Activated CD4-positive, alpha-beta T cell treated with anti-CD3 and anti-CD28 coated beads, Interleukin-2, amount 50 U/mL, for 24 hours (primary cell): ENCODE measurements around the gene NR3C1.

ENCODE experiments used
- DNase-seq, 2 donors: peaks; one replicate each; pipeline ENCODE4 v3.0.0-alpha.2; 2020; ENCODE audit warnings: low read depth in 1 of 2, low spot score in 1 of 2

NR3C1 gene

DNA sequence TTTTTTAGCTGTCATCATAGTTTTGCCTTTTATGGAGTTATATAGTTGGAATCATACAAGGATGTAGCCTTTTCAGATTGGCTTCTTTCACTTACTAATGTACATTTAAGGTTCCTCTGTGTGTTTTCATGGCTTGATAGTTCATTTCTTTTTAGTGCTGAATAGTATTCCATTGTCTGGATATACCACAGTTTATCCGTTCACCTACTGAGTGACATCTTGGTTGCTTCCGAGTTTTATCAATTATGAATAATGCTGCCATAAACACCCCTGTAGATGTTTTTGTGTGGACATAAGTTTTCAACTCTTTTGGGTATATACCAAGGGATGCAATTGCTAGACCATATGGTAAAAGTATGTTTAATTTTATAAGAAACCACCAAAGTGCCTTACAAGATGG lies 136.3 kb downstream of the NR3C1 start:
- no peak for DNase-seq

DNA sequence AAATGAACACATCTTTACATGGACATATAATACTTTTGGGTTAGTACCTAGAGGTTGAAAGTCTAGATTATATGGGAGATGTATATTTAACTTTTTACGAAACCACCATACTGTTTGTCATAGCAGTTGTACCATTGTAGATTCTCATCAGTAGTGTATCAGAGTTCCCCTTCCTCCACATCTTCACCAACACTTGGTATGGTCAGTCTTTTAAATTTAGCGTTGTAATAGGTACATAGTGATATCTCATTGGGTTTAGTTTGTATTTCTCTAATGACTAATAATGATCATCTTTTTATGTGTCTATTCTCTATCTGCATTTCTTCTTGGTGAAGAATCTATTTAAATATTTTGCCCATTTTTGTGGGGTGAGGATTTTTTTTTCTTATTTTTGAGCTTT lies 137.5 kb downstream of the NR3C1 start:
- DNase-seq, result no peak

DNA sequence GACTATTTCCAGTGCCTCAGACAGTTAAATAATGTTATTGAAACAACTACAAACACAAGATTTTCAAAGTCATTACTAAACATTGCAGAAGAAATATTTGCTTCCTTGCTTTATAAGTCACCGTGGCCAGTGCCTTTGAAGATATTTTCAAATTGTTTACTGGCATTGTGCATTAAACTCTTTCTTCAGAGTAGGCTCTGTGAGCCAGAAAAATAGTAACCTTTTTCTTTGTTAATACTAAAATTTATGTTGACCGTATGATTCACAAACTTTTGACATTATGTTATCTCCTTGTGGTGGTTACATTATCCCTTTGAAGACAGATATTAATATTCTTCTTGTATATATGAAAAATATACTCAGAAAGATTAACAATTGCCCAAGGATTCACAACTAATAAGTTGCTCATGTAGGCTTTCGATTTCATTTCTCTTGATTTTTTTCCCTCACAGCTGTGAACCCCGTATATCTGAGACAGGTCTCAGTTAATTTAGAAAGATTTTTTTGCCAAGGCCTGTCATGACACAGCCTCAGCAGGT lies 140.1 kb downstream of the NR3C1 start:
- no peak for DNase-seq

DNA sequence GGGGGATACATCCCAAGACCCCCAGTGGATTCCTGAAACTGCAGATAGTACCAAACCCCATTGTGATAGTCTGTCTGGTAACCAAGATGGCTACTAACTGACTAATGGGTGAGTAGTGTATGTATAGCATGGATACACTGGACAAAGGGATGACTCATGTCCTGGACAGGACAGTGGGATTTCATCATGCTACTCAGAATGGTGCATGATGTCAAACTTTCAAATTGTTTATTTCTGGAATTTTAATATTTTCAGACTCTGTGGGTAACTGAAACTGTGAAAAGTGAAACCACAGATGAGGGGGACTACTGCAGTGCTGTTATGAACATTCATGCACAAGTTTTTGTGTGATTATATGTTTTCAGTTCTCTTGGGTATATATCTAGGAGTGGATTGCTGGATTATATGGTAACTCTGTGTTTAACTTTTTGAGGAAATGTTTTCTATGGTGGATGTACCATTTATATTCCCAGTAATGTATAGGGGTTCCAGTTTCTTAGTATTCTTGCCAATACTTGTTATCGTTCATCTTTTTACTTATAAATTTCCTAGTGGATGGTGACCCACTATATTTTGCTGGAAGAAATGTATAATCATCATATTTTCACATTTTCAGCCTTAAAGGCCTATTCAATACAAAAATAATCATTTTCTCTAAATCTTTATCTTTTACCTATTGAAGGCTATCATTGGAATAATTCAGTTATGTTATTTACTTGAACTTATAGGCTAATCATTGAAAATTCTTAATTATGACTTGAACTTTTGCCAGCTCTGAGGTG lies 140.9 kb downstream of the NR3C1 start:
- no peak for DNase-seq

DNA sequence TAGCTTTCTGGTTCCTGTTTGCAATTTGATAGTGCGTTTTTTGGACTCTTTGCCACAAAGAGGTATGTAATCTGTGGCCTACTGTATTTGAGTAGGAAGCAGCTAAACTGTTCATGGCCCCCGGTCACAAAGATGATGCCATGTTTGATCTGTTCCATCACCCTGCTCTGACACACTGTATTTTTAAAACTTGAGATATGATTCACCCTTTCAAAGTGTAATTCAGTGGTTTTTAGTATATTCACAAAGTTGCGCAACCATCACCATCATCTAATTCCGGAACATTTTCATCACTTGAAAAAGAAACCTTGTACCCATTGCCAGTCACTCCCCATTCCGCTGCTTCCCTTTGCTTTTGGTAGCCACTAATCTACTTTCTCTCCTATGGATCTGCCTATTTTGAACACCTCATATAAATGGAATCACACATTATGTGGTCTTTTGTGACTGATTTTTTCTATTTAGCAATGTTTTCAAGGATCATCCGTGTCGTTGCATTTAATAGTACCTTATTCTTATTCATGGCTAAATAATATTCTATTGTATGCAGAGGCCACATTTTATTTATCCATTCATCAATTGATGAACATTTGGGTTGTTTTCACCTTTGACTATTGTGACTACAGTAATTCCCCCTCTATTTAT lies 141.6 kb downstream of the NR3C1 start:
- DNase-seq, result no peak

DNA sequence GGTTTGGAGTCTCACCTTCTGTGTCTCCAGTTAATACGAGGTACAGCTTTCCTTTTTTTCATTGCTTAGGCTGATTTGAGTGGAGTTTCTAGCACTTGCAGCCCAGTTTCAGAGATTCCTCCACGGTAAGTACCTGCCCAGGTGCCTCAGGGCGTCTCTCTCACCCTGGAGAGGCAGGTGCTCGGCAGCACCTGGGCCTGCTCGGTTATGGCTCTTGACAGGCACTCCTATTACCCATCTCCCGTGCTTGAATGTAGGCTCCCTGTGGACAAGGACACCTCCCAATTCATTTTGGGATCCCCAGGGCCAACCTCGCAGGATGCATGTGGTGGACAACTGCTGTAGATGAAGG lies 144.3 kb downstream of the NR3C1 start:
- no peak for DNase-seq

DNA sequence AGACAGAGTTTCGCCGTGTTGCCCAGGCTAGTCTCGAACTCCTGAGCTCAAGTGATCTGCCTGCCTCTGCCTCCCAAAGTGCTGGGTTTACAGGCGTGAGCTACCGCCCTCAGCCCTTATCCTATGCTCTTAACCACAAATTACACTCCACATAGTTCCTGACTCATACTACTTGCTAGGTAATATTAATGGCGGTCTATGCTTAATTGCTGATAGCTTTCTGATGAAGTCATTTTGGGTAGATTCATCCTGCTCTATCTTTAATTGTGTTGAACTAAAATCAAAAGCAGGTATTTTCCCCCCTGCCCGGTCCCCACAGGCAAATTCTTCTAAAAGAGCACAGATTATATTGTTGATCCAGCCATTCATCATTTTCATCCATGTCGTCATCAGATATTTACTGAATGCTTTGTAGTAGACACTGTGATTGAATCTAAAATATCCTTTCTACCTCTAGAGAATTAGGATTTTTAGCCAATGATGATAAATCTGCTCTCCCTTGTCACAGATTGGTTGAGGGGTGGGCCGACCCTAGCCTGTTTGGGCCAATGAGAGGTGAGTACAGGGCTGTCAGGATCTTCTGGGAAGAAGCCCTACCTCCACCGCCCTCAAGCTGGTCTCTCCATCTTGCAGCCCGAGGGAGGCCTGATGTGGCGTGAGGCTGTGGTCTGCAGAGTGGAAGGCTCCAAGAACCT lies 144.8 kb downstream of the NR3C1 start:
- DNase-seq, result no peak

DNA sequence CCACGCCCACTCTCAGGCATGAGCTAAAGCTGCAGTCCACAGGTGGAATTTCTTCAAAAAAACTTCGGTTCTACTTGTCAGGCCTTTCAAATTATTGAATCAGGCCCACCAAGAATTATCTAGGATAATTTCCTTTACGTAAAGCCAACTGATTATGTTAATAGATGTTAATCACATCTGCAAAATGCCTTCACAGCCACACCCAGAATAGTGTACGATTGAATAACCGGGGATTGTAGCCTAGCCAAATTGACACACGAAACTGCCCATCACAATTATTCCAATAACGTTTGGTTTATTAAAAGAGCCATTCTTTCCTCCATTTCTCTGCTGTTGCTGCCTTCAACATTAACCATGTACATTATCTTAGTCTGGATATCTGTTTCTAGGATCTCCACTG lies 148.7 kb downstream of the NR3C1 start:
- DNase-seq, result no peak

DNA sequence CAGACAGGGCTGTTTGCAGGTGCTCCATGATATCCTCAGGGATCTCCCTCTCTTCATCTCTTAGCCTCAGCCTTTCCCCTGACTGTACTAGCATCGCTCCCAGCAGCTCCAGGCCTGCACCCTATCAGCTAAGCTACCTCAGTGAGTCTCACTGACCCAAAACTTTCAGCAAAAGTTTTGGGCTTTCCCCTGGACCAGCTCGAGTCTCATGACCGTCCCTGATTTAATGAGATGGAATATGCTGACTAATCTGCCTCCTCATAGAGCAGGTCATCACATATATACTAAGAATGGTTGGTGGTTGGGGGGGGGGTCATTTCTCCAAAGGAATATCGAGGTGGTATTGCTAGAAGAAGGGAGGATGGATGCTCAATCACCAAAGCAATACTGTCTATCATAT lies 151.5 kb downstream of the NR3C1 start:
- DNase-seq, result no peak

DNA sequence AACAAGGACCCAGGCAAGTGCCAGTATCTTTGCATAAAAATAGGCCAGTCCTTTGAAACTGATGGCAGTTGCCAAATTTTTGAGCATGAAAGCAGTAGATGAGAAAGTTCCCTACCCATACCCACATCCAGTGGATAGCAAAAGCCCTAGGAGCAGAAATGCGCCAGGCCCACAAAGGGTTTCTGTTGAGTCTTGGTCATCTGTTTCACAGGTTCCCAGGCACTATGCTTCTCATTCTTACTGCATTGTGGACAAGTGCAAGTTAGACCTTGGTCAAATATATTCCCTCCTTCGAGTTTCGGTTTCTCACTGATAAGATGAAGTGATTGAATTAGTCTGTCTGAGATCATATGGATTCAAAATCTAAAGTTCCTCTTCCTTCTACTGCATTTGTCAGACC lies 152.3 kb downstream of the NR3C1 start:
- DNase-seq, result no peak

DNA sequence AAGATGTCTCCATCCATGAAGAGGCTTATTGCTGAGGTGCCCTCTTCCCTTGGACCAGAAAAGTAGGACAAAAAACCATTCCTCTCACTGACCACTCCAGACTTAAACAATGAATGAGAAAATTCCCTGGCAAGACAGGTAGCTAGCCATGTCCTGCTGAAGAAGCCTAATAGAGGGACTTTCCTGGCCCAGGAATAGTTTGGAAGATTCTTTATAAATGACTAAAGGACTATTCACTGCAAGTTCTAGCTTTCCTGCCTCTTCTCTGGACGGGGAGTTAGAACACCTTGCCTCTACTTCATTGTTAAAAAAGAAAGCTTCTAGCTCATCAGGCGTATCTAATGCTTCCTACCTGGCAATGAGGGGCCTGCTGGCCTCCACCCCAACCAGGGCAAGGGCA lies 153.6 kb downstream of the NR3C1 start:
- DNase-seq, result no peak

DNA sequence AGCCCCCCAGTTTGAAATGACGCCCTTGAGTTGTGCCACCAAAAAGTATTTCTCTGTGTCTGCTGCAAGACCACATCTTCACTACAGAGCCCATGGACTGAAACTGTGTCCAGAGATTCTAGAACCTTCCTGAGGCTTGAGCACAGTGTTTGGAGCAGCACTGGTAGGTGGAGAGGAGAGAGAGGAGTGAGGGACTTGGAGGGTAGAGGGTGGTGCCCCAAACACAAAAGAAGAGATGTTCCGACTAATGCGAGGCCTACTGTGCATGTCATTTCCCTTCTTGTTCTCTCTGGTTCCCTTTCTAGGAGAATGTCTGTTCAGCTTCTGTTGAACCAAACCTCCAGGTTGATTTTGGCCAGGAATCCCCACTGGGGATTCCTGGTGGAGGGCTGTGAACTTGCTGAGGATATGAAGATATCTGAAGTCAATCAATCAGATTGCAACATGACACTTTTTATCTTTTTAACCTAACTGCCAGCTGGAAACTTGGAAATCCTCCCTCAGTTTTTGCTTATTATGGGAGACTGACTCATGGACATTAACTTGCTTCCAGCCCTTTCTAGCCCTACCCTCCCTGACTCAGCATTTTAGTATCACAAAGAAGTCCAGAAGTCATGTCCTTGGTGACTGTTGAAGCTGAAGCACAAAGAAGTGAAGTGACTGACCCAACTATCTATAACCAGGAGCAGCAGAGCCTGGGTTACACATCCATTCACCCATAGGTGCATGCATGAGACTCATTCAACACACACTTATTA lies 154.5 kb downstream of the NR3C1 start:
- DNase-seq, result no peak

DNA sequence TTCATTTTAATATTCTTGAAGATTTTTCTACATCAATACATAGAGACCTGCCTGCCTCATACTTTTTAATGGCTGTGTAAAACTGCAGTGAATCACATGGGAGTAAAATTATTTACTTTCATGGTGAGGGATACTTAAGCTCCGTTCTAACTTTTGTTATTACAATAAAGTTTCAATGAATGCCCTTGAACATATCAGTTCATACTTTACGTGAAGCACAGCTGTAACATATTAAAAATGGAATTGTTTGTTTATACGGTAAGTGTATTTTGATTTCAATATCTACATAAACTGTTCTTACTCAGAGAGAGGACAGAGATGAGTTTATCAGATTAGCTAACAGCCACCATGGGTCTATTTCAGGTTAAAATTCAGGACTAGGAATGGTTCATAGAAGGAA lies 155.1 kb downstream of the NR3C1 start:
- no peak for DNase-seq

DNA sequence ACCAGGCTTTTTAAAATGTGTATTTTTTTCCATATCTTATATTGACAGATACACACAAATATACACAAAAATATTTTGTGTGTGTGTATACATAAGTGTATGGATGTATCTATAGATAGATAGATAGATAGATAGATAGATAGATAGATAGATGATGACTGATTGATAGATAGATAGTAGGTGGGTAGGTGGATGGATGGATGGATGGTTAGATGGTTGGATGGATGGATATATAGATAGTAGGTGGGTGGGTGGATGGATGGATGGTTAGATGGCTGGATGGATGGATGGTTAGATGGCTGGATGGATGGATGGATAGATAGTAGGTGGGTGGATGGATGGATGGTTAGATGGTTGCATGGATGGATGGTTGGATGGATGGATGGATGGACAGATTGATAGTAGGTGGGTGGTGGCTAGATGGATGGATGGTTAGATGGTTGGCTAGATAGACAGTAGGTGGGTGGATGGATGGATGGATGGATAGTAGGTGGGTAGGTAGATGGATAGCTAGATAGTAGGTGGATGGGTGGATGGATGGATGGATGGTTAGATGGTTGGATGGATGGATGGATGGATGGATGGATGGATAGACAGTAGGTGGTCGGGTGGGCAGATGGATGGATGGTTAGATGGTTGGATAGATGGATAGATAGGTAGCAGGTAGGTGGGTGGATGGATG lies 156.2 kb downstream of the NR3C1 start:
- DNase-seq, result no peak

DNA sequence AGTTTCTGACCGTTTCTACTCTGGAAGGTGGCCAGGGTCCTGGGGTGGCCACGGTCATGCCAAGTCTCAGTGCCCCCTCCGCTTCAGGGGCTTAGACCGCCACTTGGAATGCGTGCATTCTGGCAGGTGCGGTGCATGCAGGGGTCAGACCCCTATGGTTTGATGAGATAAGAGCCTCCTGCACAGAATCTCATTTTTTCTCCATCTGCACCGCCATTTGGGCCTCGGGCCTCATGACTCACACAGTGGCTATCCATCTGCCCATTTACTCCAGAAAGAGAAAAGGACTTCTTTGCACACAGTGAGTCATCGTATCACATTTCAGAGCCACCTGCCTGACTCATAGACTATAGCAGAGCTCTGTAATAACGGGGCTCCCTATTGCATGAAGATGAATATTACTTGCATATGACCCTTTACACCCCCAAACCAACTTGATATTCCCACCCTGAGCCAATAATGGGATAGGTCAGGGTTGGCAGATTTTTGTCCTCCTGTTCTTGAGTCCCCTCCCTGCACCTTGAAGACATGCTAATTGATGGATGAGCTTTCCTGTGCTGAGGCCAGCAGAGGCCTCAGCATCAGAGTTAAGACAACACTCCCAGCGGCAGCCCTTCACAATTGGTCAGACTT lies 157.4 kb downstream of the NR3C1 start:
- DNase-seq, result no peak

DNA sequence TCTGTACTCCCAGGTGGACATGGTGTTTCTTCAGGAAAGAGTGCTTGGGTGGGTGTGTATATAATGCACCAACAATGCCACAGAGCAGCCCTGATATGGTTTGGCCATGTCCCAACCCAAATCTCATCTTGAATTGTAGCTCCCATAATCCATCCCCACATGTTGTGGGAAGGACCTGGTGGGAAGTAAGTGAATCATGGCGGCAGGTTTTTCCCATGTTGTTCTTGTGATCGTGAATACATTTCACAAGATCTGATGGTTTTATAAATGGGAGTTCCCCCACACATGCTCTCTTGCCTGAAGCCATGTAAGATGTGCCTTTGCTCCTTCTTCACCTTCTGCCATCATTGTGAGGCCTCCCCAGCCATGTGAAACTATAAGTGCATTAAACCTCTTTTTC lies 158.5 kb downstream of the NR3C1 start:
- no peak for DNase-seq

DNA sequence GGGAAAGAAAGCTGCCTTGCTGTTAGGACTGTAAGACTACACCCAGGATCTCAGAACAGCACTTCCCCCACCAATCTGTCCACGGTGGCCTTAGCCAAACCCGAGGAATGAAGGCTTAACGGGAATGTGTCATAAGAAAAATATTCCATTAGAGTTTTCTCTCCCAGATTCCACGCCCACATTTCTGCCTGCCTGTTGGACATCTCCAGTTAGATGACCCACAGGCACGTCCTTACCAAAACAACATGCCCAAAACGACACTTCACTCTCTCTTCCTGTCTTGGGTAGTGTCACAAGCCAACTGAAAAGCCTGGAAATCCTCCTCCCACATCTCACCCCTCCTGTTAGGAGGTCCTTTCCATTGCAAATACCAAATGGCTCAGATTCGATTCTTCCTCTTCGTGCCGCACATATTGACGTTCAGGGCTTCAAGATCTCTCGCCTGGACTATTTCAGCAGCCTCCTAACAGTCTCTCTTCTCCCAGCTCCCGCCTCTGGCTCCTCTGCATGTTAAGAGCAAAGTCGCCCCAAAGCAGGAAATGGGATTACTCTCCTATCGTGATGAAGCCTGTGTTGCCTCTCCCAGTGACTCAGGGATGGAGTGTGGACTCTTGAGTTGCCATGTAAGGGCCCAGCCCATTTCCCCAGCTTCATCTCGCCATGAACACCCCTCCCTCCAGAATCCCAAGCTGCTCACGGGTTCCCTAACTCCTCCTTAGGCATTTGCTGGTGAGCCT lies 159.3 kb downstream of the NR3C1 start:
- DNase-seq, result no peak

DNA sequence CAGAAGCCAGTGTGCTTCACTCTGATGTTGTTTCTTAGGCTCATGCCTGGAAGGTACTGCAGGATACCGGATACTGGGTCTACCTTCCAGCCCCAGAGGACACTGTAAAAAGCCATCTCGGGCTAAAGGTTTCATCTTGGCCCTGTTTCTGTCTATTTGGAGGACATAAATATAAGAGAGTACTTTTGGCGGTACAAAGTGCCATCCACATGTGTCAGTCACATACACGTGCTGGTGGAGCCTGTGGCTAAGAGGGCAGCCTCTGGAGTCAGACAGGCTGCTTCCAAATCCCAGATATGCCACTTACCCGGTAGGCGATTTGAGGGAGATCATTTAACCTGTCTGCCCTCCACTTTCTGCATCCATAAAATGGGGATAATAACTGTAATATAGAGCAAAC lies 160.4 kb downstream of the NR3C1 start:
- DNase-seq, result no peak

DNA sequence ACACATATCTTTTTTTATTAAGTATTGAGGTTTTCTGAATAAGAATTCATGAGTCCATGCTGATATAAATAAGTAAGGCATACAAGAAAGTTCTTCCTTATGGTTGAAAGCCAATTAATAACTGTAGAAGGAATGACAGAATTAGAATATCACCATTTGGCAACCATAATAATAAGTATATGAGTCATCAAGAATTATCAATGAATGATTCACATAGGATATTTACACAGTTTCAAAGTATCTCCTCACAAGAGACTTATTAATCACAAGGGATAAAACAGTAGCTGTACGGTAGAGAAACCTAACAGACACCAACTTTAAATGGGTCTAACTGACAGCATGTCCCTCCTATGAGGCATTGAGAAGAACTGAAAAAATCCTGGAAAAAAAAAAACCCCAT lies 161.6 kb downstream of the NR3C1 start:
- DNase-seq, result no peak
